HS-5 (cell line): ENCODE results near the gene KLK3.

Experiments
- DNase-seq: peaks from one replicate; pipeline ENCODE4 v3.0.0-alpha.2; 2012; ENCODE audit warnings: low read depth

KLK3 gene

GRCh38 chr19:50898018-50898417 lies 43.3 kb downstream of the KLK3 start:
- DNase-seq: no peak

GRCh38 chr19:50899569-50899968 lies 44.9 kb downstream of the KLK3 start:
- DNase-seq: no peak

GRCh38 chr19:50902640-50903039 lies 47.9 kb downstream of the KLK3 start:
- DNase-seq: no peak

GRCh38 chr19:50906217-50906616 lies 51.5 kb downstream of the KLK3 start:
- DNase-seq: no peak

GRCh38 chr19:50908336-50908735 lies 53.6 kb downstream of the KLK3 start:
- no peak for DNase-seq

GRCh38 chr19:50909240-50910070 lies 54.7 kb downstream of the KLK3 start:
- no peak for DNase-seq
